Activated CD4-positive, alpha-beta T cell treated with anti-CD3 and anti-CD28 coated beads for 36 hours (primary cell): ENCODE results near the gene AFMID. TPM values are rescaled to one million over a fixed set of nuclear protein-coding genes. Genes with fewer than 3 reads are reported as not detected.
A peak's percentile ranks its signal among the peaks of the same experiment; 100 is the strongest.

Source experiments
- ATAC-seq: fragments of 200-7000 bp; cut with Tn5 transposase; one replicate; pipeline ENCODE4 v1.10.0; 2021; ENCODE audit warnings: mild to moderate bottlenecking, moderate library complexity
- CTCF ChIA-PET: fragments of 350-600 bp; sonication (Branson Sonifier 250); formaldehyde crosslinking; loops from one replicate; lab custom pipeline; 2021; ENCODE audit warnings: antibody characterized with exemption; lab: Charles Lee
- POLR2A ChIA-PET: fragments of 350-600 bp; sonication (Branson Sonifier 250); formaldehyde crosslinking; loops from one replicate; lab custom pipeline; 2021; ENCODE audit warnings: antibody characterized with exemption, inconsistent platforms; lab: Charles Lee
- DNase-seq: peaks from one replicate; pipeline ENCODE4 v3.0.0-alpha.2; 2020
- H3K27ac Mint-ChIP-seq: one replicate; pipeline ENCODE4 v1.8.0; 2021; ENCODE audit warnings: mixed read lengths
- H3K27me3 Mint-ChIP-seq: one replicate; pipeline ENCODE4 v1.8.0; 2021; ENCODE audit warnings: mixed read lengths
- H3K36me3 Mint-ChIP-seq: one replicate; pipeline ENCODE4 v1.8.0; 2021; ENCODE audit warnings: low read depth, mixed read lengths
- H3K4me1 Mint-ChIP-seq: one replicate; pipeline ENCODE4 v1.8.0; 2021; ENCODE audit warnings: mixed read lengths
- H3K4me3 Mint-ChIP-seq: one replicate; pipeline ENCODE4 v1.8.0; 2021; ENCODE audit warnings: mild to moderate bottlenecking, moderate library complexity, mixed read lengths
- H3K9me3 Mint-ChIP-seq: one replicate; pipeline ENCODE4 v1.8.0; 2021; ENCODE audit warnings: low read depth, mixed read lengths
- intact Hi-C, 2 experiments: fragments of 100-400 bp; cut with DNase I in 1 of 2; cut with micrococcal nuclease in 1 of 2; formaldehyde crosslinking; loops; one replicate each; pipeline versions ENCODE4 v1.14.2 to v1.15.1; 2022 to 2024; cut with DNase I, micrococcal nuclease
- total RNA-seq, 2 experiments: library from RNA; stranded (reverse); gene quantifications; one replicate each; pipeline ENCODE4 v1.2.3, GENCODE V29; 2021

The AFMID gene
- total RNA-seq, 2 experiments from 2014 or later, result 26.3 to 26.7 TPM

GRCh38 chr17:78183916-78184315, 3.2 kb upstream of the AFMID start:
- Mint-ChIP-seq H3K4me1 (peaks cover 31% of the 10 kb centered on the region), H3K36me3 (peaks cover 55% of the 10 kb centered on the region), H3K27ac (no peak overlapping the region), H3K4me3 (peak overlapping the region; percentile 1), H3K9me3 (no peaks in the 10 kb centered on the region), H3K27me3 (no peaks in the 10 kb centered on the region)
- intact Hi-C loops, result no loop called here
- CTCF ChIA-PET, result interaction anchor here (0.7 to 1.2 kb wide), 2 partner anchors 8 to 73 kb away, joined by 3 read pairs; no protein-coding TSS in a partner anchor
- no peak for ATAC-seq
- DNase-seq, result no peak
- POLR2A ChIA-PET, result no interaction called here

GRCh38 chr17:78184351-78184750, 2.8 kb upstream of the AFMID start:
- ChIA-PET CTCF (interaction anchor here (0.6 to 1.2 kb wide), 3 partner anchors 9 to 364 kb away, joined by 3 read pairs; no protein-coding TSS in a partner anchor), POLR2A (no interaction called here)
- ATAC-seq (no peak), DNase-seq (no peak)
- peaks cover 51% of the 10 kb centered on the region for H3K36me3 Mint-ChIP-seq
- H3K4me1 Mint-ChIP-seq, result peaks cover 31% of the 10 kb centered on the region
- intact Hi-C loops, result no loop called here
- H3K27ac Mint-ChIP-seq, result no peak overlapping the region
- H3K4me3 Mint-ChIP-seq, result peak overlapping the region; percentile 78
- no peaks in the 10 kb centered on the region for H3K27me3 Mint-ChIP-seq
- no peaks in the 10 kb centered on the region for H3K9me3 Mint-ChIP-seq

- ChIA-PET CTCF (interaction anchor here (0.6 to 1.2 kb wide), 3 partner anchors 9 to 364 kb away, joined by 3 read pairs; no protein-coding TSS in a partner anchor), POLR2A (no interaction called here)
Observed at GRCh38 chr17:78184868-78185267, 2.3 kb upstream of the AFMID start.

GRCh38 chr17:78185981-78186691, 1.0 kb upstream of the AFMID start:
- ChIA-PET POLR2A (interaction anchor here (0.6 to 1.2 kb wide), 5 partner anchors 10 to 579 kb away, joined by 3 to 5 read pairs (median 4); no protein-coding TSS in a partner anchor), CTCF (interaction anchor here (0.6 to 3.2 kb wide), 5 partner anchors 10 to 951 kb away, joined by 3 to 21 read pairs (median 4); no protein-coding TSS in a partner anchor)
- H3K4me1 Mint-ChIP-seq, result peaks cover 29% of the 10 kb centered on the region
- intact Hi-C loops, result loop anchor here (2.0 kb wide), 4 partner anchors 17 to 227 kb away; partner anchors contain the start of genes SOCS3 (in 1 of the 2), SYNGR2 (in 1 of the 2) and TNRC6C (in 1 of the 2)
- H3K27ac Mint-ChIP-seq, result peak overlapping the region; percentile 42
- peak; percentile 45 for DNase-seq
- H3K36me3 Mint-ChIP-seq, result peaks cover 40% of the 10 kb centered on the region
- no peaks in the 10 kb centered on the region for H3K9me3 Mint-ChIP-seq
- H3K4me3 Mint-ChIP-seq, result peak overlapping the region; percentile 78
- ATAC-seq, result peak; percentile 12
- H3K27me3 Mint-ChIP-seq, result no peaks in the 10 kb centered on the region

More at GRCh38 chr17:78184868-78185267, 2.3 kb upstream of the AFMID start:
- Mint-ChIP-seq H3K4me1 (peaks cover 31% of the 10 kb centered on the region), H3K4me3 (peak overlapping the region; percentile 78), H3K27me3 (no peaks in the 10 kb centered on the region), H3K36me3 (peaks cover 46% of the 10 kb centered on the region), H3K27ac (peak overlapping the region; percentile 53), H3K9me3 (no peaks in the 10 kb centered on the region)
- DNase-seq (no peak), ATAC-seq (no peak)
- intact Hi-C loops, result no loop called here

GRCh38 chr17:78196716-78197115, 9.6 kb downstream of the AFMID start:
- Mint-ChIP-seq H3K9me3 (no peaks in the 10 kb centered on the region), H3K36me3 (peaks cover 15% of the 10 kb centered on the region), H3K4me3 (no peak overlapping the region), H3K27ac (no peak overlapping the region), H3K27me3 (no peaks in the 10 kb centered on the region), H3K4me1 (peaks cover 5% of the 10 kb centered on the region)
- intact Hi-C loops, result no loop called here
- ATAC-seq (no peak), DNase-seq (no peak)
- ChIA-PET CTCF (interaction anchor here (1.0 kb wide), 1 partner anchor 132 kb away, joined by 3 read pairs; no protein-coding TSS in a partner anchor), POLR2A (no interaction called here)

GRCh38 chr17:78197147-78197832, 10.1 kb downstream of the AFMID start:
- POLR2A ChIA-PET, result no interaction called here
- no peak overlapping the region for H3K4me3 Mint-ChIP-seq
- no peak for DNase-seq
- CTCF ChIA-PET, result interaction anchor here (0.8 to 1.0 kb wide), 2 partner anchors 55 to 132 kb away, joined by 3 read pairs; no protein-coding TSS in a partner anchor
- peaks cover 5% of the 10 kb centered on the region for H3K4me1 Mint-ChIP-seq
- H3K36me3 Mint-ChIP-seq, result peaks cover 13% of the 10 kb centered on the region
- H3K27me3 Mint-ChIP-seq, result no peaks in the 10 kb centered on the region
- intact Hi-C loops, result no loop called here
- ATAC-seq, result no peak
- H3K9me3 Mint-ChIP-seq, result no peaks in the 10 kb centered on the region
- H3K27ac Mint-ChIP-seq, result no peak overlapping the region

GRCh38 chr17:78200451-78200850, 13.3 kb downstream of the AFMID start:
- Mint-ChIP-seq H3K4me1 (peaks cover 5% of the 10 kb centered on the region), H3K27me3 (no peaks in the 10 kb centered on the region), H3K27ac (no peak overlapping the region), H3K36me3 (peaks cover 6% of the 10 kb centered on the region), H3K4me3 (no peak overlapping the region), H3K9me3 (no peaks in the 10 kb centered on the region)
- DNase-seq (no peak), ATAC-seq (no peak)
- POLR2A ChIA-PET, result no interaction called here
- intact Hi-C loops, result no loop called here
- CTCF ChIA-PET, result interaction anchor here (0.9 kb wide), 1 partner anchor 505 kb away, joined by 3 read pairs; no protein-coding TSS in a partner anchor

GRCh38 chr17:78202666-78203065, 15.5 kb downstream of the AFMID start:
- intact Hi-C loops, result no loop called here
- Mint-ChIP-seq H3K4me3 (no peak overlapping the region), H3K36me3 (peaks cover 5% of the 10 kb centered on the region), H3K27ac (no peak overlapping the region), H3K27me3 (no peaks in the 10 kb centered on the region), H3K4me1 (peaks cover 5% of the 10 kb centered on the region), H3K9me3 (no peaks in the 10 kb centered on the region)
- ATAC-seq (no peak), DNase-seq (no peak)
- ChIA-PET CTCF (interaction anchor here (0.9 to 1.6 kb wide), 2 partner anchors 14 to 49 kb away, joined by 4 to 5 read pairs; no protein-coding TSS in a partner anchor), POLR2A (no interaction called here)

GRCh38 chr17:78204387-78205123, 17.4 kb downstream of the AFMID start:
- H3K27ac Mint-ChIP-seq, result no peak overlapping the region
- H3K4me3 Mint-ChIP-seq, result no peak overlapping the region
- DNase-seq (no peak), ATAC-seq (no peak)
- no peaks in the 10 kb centered on the region for H3K4me1 Mint-ChIP-seq
- POLR2A ChIA-PET, result no interaction called here
- intact Hi-C loops, result no loop called here
- H3K9me3 Mint-ChIP-seq, result no peaks in the 10 kb centered on the region
- CTCF ChIA-PET, result interaction anchor here (0.9 kb wide), 1 partner anchor 11 kb away, joined by 3 read pairs; no protein-coding TSS in a partner anchor
- no peaks in the 10 kb centered on the region for H3K27me3 Mint-ChIP-seq
- peaks cover 2% of the 10 kb centered on the region for H3K36me3 Mint-ChIP-seq

GRCh38 chr17:78205124-78205775, 18.1 kb downstream of the AFMID start:
- ChIA-PET POLR2A (no interaction called here), CTCF (no interaction called here)
- no peaks in the 10 kb centered on the region for H3K27me3 Mint-ChIP-seq
- peaks cover 2% of the 10 kb centered on the region for H3K36me3 Mint-ChIP-seq
- no peak for DNase-seq
- no peaks in the 10 kb centered on the region for H3K9me3 Mint-ChIP-seq
- no peak overlapping the region for H3K27ac Mint-ChIP-seq
- no peaks in the 10 kb centered on the region for H3K4me1 Mint-ChIP-seq
- intact Hi-C loops, result no loop called here
- no peak overlapping the region for H3K4me3 Mint-ChIP-seq
- ATAC-seq, result no peak
